D721Med (cell line): ENCODE measurements around the gene DECR2.

ENCODE experiments used
- DNase-seq: peaks from one replicate; pipeline ENCODE4 v3.0.0; 2011; ENCODE audit warnings: low spot score; ENCODE audit not compliant: insufficient read length
- FAIRE-seq: peaks from 2 replicates; lab custom pipeline; 2011; peaks lifted over from hg19 to GRCh38; lab: Jason Lieb, UNC
- CTCF ChIP-seq: IDR thresholded peaks from 2 replicates; pipeline ENCODE4 v1.5.1; 2012; ENCODE audit warnings: mild to moderate bottlenecking, control low read depth; ENCODE audit not compliant: insufficient read depth; ENCODE audit errors: missing control alignments

Gene DECR2

DNA sequence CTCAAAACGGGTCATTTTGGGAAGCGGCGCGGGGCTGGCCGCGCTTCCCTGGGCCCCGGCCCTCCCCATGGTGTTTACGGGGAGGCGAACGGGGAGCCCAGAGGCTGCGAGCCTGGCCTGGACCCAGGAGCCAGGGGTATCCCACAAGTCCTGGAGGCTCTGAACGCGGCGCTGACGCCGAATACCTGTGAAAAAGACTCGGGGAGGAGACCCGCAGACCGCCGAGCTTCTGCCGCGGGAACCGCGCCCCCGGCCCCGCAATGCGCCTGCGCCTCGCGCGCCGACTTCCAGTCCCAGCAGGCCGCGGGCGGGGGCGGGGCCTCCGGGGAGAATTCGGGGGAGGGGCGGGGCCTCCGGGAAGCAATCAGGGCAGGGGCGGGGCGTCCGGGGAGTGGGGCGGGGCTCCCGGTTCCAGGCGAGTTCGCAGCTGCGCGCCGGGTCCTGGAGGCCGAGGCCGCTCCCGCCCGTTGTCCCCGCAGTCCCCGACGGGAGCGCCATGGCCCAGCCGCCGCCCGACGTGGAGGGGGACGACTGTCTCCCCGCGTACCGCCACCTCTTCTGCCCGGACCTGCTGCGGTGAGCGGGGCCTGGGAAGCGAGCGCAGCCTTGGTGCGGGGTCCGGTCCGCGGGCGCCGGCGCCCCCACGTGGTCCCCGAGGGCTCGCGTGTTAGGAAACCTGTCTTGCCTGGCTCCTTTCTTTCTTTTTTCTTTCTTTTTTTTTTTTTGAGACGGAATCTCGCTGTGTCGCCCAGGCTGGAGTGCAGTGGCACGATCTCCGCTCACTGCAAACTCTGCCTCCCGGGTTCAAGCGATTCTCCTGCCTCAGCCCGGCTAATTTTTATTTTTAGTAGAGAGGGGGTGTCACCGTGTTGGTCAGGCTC lies at the start of gene DECR2:
Gene DECR2, plus strand, starts transcription at position 418 of the 881 bp plus-strand sequence. Its CDS starts 79 bp downstream, at position 497.
- peak; percentile 40 for TF ChIP-seq CTCF
- no peak for FAIRE-seq
- peak; percentile 92 for DNase-seq

DNA sequence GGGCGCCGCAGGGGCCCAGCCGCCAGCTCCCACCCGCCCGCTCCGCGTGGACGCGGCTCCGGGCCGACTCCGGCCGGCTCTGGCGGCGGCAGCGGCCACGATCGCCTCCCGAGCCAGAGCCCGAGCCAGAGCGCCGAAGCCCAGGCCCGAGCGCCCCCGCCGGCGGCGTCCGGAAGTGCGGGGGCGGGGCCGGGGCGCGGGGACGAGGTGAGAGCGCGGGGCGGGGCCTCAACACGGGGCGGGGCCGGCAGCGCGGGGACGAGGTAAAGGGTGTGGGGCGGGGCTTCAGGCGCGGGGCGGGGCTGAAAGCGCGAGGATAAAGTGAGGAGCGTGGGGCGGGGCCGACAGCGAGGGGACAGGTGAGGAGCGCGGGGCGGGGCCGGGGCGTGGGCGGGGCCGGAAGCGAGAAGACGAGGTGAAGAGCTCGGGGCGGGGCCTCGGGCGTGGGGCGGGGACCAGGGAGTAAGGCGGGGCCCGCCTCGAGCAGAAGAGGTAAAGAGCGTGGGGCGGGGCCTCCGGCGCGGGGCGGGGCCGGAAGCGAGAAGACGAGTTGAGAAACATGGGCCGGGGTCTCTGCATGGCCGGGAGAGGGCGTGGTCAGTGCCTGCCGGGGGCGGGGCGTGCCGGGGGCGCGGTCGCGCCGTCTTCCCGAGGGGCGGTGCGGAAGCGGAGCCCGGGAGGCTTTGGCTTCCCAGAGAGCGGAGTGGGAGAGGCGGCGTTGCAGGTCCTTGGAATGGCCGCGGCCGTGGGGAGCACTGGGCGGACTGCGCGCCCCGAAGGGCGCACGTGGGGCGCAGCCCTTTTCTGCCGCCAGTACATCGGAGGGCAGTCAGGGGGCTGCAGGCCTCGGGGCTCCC lies 48.9 kb upstream of the DECR2 start, which contains the start of gene AXIN1:
Gene AXIN1, minus strand, starts transcription at position 177 of the 857 bp plus-strand sequence. CDS start 5,698 bp downstream, outside the sequence.
- peak; percentile 25 for TF ChIP-seq CTCF
- no peak for FAIRE-seq
- peak; percentile 84 for DNase-seq

DNA sequence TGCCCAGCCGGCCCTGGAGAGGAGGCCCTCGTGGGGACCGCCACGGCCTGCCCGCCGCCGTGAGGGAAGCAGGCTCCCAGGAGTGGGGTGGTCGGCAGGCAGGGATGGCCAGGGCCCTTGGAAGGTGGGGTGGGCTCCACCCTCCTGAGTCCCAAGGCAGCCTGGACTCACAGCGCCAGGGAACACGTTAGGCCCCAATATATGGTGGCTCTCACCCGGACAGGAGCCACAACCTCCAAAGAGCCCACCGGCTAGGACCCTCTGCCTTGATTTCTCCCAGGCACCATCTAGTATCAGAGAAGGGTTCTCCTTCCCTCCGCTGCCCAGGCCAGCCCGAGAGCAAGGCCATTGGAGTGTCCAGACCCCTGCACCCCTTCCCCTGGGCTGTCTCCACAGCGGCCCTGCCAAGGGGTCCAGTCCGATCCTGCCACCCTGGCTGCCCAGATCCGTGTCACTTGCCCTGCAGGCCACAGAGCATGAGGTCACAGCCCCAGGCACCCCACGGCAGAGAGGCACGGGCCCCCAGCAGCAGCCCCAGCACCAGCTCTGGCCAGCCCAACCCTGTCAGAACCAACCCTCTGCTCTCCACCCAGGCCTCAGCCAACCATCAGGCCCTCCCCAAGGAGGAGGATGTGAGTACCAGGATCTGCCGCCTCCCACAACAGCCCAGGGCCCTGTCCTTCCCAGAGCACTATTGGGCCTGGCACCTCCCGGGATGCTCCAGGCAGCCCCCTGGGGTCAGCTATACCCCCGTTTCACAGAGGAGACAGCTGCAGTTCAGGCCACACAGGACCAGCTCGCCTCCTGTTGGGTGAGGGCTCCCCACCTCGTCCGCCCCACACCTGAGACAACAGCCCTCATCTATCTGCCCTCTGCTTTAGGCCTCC lies 48.0 kb upstream of the DECR2 start:
- FAIRE-seq: no peak
- DNase-seq: no peak
- no peak for TF ChIP-seq CTCF

DNA sequence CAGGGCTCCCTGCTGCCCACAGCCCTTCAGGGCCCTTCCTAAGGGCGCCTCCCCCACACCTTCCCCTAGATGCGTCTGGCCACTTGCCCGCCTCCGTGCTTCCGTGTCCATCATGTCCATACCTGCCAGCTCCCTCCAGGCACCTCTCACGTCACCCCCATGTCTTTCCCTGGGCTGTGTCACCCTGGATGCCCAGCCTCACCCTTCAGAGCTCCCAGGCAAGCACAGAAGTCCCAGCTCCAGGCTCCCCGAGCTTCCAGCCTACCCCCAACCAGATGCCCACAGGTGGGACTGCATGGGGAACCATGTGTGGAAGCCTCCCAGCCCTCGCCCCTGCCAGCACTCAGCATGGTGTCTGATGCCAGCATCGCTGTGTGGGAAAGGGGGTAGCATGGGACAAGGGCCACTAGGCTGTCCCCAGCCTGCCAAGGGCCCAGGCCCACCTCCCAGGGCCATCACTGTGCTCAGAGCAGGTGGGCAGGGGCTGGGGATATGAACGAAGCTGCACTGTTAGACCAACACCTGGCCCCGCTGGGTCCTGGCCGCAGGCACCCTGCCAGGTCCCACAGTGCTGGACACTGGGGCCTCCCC lies 47.3 kb upstream of the DECR2 start:
- DNase-seq (no peak), FAIRE-seq (no peak)
- no peak for TF ChIP-seq CTCF

GRCh38 chr16:354971-355461 lies 46.7 kb upstream of the DECR2 start:
- no peak for DNase-seq
- TF ChIP-seq CTCF: no peak
- FAIRE-seq: no peak

DNA sequence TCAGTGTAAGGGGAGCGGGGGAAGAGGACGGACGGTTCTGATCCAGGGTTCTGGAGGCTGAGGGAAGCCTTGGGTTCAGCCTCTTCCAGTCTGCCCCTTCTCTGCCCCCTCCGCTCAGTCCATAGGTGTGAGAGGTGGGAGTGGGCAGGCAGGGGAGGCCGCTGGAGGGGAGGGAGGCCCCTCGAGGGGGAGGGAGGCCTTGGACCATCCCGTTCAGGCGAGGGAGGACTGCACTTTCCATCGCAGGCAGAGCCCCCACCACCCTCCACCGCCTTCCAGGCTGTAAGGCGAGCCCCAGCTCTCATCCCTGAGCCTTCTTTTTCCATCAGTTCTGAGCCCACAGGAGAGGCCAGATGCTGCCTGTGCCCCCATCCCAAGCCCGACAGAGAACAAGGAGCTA lies 44.9 kb upstream of the DECR2 start:
- FAIRE-seq (no peak), DNase-seq (no peak)
- TF ChIP-seq CTCF: no peak
